GM19468 (cell line): ENCODE results near the gene USP4.

Experiments used
- ATAC-seq: cut with Tn5 transposase; IDR thresholded peaks from one replicate; pipeline ENCODE4 v1.9.1; 2021; ENCODE audit warnings: mild to moderate bottlenecking, moderate library complexity, moderate number of reproducible peaks; ENCODE audit not compliant: unreplicated experiment; ENCODE audit errors: extremely low read depth

USP4 gene

DNA sequence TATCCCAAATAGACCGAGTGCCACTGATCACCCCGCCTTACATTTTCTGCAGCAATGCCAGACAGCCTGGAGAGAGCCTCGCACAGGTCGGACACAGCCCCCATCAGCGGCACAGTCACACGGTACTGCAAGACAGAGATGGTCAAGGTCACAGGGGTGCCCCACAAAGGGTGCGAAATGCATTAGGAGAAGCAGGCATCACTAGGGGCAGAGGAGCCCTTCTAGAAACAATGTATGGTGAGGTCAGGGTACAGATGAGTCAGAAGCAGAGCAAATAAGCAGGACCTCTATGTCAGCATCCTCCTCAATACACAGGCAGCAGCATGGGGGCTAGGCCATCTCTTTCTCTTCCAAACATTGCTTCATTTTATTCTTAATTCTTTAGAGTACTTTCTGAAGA is 41.3 kb downstream of the USP4 start:
- no peak for ATAC-seq

GRCh38 chr3:49296781-49297411 is 43.0 kb downstream of the USP4 start:
- no peak for ATAC-seq

DNA sequence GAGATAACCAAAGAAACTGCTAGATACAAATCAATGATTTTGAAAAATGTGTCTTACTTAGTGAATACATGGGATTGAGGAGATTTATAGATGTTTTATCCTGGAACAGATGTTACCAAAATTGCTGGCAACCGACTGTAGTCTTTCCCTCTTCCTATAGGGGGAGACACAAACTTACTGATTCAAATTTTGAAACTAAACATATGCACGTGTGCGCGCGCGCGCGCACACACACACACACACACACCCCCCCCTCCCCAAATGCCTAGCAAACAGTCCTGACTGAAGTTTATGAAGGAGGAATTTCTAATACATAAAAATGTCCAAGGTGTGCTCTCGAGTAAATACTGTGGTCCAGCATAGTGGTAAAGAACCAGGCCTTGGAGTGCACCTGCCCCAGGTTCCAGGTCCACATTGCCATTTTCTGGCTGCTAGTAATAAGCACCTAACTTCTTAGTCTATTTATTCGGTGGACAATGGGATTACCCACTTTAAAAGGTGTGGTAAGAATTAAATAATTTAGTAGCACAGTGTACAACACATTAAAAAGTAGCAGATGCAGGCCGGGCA is 44.3 kb downstream of the USP4 start:
- no peak for ATAC-seq

DNA sequence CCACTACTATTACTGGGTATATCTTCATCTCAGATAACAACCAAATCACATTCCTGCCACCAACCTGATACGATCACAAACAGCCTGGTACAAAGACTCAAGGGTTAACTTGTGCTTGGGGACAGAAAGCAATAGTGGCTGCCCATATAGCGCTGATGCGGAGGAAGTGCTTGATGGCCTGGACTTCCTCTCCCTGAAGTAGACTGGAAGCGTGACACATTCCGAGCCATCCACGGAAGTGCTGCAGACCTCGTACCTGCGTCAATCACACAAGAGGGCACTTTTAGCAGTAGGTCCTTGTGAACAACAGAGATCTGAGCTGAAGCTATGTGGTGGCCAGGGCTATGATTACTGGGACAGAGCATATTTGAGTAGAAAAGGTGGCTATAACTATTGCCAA is 45.5 kb downstream of the USP4 start:
- no peak for ATAC-seq

DNA sequence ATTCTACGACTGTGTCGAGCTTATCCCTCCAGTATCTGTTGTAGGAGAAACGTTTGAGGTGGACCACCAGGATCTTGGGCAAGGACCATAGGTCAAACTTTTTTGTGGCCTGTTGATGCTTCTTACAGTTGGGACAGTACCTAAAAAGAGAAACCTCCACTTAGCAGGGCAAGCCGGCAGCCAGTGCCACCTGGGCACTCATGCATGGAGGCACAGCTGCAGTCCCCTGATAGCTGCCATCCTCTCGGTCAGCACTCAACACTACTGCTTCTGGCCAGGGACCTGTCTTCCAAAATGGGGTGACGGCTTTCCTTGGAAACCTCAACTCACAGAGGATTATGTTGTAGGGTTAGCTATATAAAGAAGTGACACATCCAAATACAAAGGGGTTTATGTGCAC is 55.9 kb downstream of the USP4 start:
- no peak for ATAC-seq

DNA sequence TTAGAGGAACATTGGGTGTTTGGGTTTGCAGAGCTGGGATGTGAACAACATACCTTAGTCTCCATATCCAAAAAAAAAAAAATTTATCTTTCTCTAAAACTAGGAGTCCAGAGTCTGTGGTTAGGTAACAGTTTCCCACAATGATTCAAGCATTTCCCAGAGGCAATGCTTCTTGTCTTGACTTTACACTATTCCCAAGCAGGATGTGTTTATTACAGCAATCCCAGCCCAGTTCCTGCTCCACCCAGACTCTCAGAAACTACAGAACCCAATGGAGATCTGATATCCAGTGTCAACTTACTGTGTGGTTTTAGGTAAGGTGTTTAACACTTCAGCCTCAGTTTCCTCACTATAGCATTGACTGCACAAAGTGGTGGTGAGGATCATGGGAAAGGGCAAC is 60.5 kb downstream of the USP4 start:
- ATAC-seq, result no peak

DNA sequence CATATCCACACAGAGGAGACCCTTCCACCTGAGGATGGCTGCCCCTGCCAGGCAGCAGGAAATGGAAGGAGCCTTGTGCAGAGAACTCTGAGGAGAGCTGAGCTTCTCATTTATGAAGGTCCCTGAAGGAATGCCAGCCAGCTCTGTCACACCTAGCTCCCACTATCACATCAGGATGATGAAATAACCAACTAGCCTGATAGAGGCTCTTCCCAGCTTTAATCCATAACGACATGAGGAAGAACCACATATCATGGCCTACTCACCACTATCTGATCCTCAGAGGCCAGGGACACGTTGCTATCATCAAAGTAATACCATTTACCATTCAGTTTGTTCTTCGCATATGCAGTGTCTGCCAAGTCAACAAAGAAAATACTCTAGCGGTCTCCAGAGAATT is 61.3 kb downstream of the USP4 start:
- ATAC-seq, result no peak

- no peak for ATAC-seq
These were observed 62.5 kb downstream of the USP4 start for GRCh38 chr3:49277383-49277775.

DNA sequence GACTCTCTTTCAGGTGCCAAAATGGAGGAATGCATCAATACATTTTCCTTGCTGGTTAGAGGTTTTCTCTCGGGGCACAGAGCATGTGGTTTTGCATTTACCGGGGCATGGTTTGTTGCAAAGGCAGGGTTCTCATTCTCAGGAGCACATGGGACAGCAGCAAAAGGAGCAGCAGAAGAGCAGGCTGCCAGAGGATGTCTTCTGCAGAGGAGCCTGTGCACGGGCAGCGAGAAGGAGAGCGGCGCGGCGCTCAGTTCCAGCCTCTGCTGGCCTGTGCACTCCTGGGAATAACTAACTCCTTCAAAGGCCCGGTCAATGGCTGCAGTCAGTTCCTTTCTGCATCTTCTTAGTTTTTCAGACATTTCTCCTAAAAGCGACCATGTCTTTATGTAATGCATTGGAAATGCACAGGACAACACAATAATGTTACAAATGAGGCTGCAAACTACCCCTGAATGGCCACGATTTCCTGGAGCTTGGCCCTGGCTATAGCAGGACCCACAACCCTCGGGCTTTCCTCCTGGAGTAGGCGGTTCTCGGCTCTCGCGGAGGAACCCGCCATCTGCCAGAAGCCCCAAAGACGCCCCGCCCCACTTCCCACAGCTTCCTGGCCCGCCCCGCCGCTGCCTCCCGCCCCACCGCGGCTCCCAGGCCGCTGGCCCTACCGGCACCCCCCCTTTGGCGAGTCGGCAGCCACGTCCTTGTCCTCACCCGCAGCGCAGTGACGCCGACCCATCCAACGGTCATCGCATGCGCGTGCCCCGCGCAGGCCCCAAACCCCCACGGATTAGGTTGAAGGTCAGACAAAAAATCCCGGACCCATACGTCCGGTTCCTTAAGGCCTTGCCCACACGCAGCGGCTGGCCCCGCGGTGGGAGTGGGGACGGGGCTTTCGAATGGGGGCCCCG is 63.1 kb downstream of the USP4 start, which contains the start of gene C3orf62:
TSS of gene C3orf62 (minus strand) at position 758 of the 908 bp plus-strand sequence. CDS start at position 398, 360 bp downstream.
- ATAC-seq, result no peak

- ATAC-seq, result no peak
These were observed 65.9 kb downstream of the USP4 start for GRCh38 chr3:49273825-49274532.

DNA sequence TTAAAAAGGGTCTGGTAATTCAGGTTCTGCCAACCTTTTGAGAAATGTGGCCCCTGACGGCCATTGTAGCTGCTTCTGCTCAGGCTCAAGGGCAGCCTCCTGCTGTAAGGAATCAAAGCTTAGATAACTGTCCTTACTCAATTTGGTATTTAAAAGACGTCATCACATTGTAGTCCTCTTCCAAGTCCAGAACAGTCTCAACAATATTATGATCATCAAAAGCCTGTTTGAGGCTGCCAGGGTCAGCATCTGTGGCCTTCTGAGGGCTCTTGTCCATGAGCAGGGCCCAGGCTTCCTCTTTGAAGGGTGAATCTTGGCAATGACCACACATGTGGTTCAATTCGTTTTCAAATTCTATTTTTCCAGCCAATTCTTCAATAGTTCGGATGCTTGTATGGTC is 68.8 kb downstream of the USP4 start:
- ATAC-seq, result no peak

DNA sequence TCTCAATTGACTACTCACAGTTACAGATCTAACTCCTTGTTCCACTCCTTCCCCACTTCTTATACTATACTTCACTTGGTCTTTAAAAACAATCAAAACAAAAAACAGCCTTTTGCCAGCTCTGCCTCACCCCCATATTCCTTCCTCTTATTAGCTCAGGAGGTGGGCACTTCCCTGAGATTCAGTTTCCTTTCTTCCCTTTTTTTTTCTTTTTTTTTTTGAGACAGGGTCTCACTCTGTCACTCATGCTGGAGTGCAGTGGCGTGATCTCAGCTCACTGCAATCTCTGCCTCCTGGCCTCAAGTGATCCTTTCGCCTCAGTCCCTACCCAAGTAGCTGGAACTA is 69.7 kb downstream of the USP4 start:
- ATAC-seq, result no peak

GRCh38 chr3:49269443-49270155 is 70.3 kb downstream of the USP4 start:
- ATAC-seq, result no peak

DNA sequence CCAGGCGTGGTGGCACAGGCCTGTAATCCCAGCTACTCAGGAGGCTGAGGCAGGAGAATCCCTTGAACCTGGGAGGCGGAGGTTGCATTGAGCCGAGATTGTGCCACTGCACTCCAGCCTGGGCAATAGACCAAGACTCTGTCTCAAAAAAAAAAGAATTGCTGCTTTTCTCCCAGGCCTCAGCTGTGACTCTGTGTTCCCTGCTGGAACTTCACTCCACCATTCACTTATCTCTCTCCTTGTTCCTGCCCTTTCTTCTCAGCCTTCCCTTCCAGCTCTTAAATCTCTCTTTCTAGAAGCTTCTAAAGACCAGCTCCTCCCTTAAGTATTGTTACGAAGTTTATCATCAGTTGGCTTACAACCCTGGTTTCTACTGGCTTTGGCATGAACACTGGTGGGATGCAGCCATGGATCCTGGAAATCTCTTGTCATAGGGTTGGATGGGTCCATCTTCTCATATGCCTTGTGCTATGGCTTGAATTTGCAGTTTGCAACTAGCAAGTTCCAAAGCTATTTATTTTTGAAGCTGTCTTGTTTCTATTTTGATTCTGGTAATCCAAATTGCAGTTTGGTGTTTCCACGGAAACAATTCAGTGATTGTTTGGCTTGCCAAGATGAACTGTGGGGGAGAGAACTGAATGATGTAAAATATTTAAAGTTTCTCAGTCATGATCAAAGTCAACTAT is 73.3 kb downstream of the USP4 start:
- no peak for ATAC-seq

DNA sequence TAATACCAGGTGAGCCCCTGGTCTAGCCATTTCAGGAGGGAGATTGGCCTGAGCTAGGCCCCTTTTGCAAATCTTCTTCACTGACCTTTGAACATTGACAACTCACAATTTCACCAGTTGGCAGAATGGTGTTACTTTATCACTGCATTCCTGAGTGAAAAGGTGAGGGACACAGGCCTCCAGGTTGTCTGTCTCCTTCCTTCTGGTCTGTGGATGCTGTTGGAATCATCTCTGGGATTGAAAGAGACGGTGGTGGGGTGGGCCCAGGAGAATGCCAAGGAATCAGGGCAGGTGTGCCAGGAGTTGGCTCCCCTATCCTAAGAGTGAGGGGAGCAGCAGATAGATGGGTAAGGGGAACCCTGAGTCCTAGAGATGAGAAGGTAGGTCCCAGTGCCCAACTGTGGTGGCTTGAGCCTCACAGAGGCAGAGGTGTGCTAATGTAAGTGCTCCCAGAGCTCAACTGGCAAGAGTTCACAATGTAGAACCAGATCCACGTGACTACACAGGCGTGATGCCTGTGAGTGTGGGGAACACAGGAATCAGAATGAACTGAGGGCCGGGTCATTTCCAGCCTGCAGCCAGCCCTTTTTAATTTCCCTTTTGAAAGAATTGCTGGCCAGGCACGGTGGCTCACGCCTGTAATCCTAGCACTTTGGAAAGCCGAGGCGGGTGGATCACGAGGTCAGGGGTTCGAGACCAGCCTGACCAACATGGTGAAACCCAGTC is 74.0 kb downstream of the USP4 start:
- ATAC-seq, result no peak

DNA sequence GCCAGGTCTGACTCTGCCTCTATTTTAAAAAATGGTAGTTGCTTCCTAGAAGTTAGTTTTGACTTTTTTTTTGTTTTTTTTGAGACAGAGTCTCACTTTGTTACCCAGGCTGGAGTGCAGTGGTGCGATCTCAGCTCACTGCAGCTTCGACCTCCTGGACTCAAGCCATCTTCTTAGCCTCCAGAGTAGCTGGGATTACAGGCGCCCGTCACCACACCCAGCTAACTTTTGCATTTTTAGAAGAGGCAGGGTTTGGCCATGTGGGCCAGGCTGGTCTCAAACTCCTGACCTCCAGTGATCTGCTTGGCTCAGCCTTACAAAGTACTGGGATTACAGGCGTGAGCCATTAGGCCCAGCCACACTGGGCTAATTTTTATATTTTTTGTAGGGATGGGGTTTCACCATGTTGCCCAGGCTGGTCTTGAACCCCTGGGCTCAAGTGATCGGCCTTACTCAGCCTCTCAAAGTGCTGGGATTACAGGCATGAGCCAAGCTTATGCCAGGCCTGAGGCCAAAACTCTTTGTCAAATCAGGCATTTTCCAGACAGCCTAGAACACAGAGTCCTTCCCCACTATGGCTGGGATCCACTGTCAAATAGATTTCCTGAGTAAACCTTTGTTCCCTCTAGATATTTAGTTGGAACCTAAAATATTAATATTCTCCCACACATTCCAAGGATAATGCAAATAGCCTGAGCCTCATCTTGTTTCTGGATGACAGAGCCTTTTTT is 76.5 kb downstream of the USP4 start:
- no peak for ATAC-seq

DNA sequence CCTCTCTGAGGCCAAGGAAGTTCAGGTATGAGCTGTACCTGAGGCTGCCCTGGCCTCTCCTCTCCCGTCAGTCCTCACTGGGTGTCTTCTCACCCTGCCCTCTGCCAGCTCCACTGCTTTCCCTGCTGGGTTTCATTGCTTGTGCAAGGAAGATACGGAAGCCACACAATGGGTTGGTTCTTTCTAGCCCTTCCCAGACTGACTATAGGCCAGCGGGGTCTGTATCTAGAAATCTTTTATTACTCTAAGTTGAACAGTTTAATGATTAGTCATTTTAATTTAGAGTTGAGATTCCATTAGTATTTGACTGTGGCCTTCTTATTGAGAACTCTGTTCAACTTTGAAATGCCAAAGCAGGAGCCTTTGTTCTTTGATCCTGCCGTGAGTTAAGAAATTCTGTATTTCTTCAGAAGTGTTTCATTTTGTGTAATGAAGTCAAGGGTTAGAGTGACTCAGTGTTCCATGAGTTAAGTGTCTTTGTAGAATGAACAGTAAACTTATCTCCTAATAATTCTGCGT is 79.0 kb downstream of the USP4 start:
- no peak for ATAC-seq

GRCh38 chr3:49257187-49257586 is 82.7 kb downstream of the USP4 start:
- no peak for ATAC-seq
